K562 (cell line): ENCODE results near the gene LAPTM5. TPM values are rescaled to one million over a fixed set of nuclear protein-coding genes. Genes with fewer than 3 reads are reported as not detected.

ENCODE experiments used
- FOXP1 ChIP-seq: sonication (generic); formaldehyde crosslinking; IDR thresholded peaks from 2 replicates; pipeline ENCODE4 v1.8.0; 2022; ENCODE audit warnings: mild to moderate bottlenecking, missing genetic modification reagents
- GTF2F1 ChIP-seq: IDR thresholded peaks from 2 replicates; pipeline ENCODE4 v1.6.1; 2011; ENCODE audit warnings: low read depth, low read length, improper control_type of control experiment
- HNRNPUL1 ChIP-seq: fragments of 200-400 bp; formaldehyde crosslinking; IDR thresholded peaks from 2 replicates; pipeline ENCODE4 v1.6.1; 2017; ENCODE audit warnings: low read length
- MTF1 ChIP-seq: fragments of 250-450 bp; sonication (Bioruptor Pico); IDR thresholded peaks from 2 replicates; pipeline ENCODE4 v1.9.0; 2021; ENCODE audit warnings: moderate library complexity, mild to moderate bottlenecking, inconsistent platforms, borderline replicate concordance
- PTBP1 ChIP-seq: fragments of 200-400 bp; formaldehyde crosslinking; IDR thresholded peaks from 2 replicates; pipeline ENCODE4 v1.6.1; 2017; ENCODE audit warnings: low read depth, low read length
- PURB ChIP-seq: sonication (generic); formaldehyde crosslinking; IDR thresholded peaks from 2 replicates; pipeline ENCODE4 v1.9.0; 2021; ENCODE audit warnings: low read depth, mild to moderate bottlenecking, missing genetic modification reagents
- SAFB2 ChIP-seq: fragments of 200-400 bp; formaldehyde crosslinking; IDR thresholded peaks from 2 replicates; pipeline ENCODE4 v1.6.1; 2018; ENCODE audit warnings: borderline replicate concordance, low read length, low read depth, moderate library complexity; ENCODE audit not compliant: severe bottlenecking
- SMC3 ChIP-seq: conservative IDR thresholded peaks from 2 replicates; pipeline ENCODE4 v1.6.1; 2011; ENCODE audit warnings: low read depth, low read length, improper control_type of control experiment; ENCODE audit not compliant: insufficient read depth
- SREBF1 ChIP-seq: fragments of 150-350 bp; IDR thresholded peaks from 2 replicates; pipeline ENCODE4 v1.6.1; 2014; ENCODE audit warnings: antibody characterized with exemption, low read depth, low read length, borderline replicate concordance
- ZNF561 ChIP-seq: fragments of 450-650 bp; formaldehyde crosslinking; conservative IDR thresholded peaks from 2 replicates; pipeline ENCODE4 v1.4.0; 2020; ENCODE audit warnings: mild to moderate bottlenecking, moderate library complexity
- polyA plus RNA-seq, 8 experiments: library from polyadenylated mRNA; depleted of rRNA in 4 of 8; stranded (reverse) in 5 of 8; unstranded in 3 of 8; fragments of >200 nt; fragmentation: Nextera tagmentation in 2 of 8; fragmentation: Illumina TruSeq in 1 of 8; extraction: Ambion mirVana in 2 of 8; extraction: Trizol in 1 of 8; gene quantifications; 2 replicates each; pipeline versions ENCODE4 v1.2.1 to v1.2.3, GENCODE V29; 2011 to 2014; ENCODE audit warnings: inconsistent platforms in 1 of 8, missing spikeins in 1 of 8
- total RNA-seq, 7 experiments: library from RNA; depleted of rRNA in 6 of 7; stranded (reverse); fragments of >200 nt in 6 of 7; fragmentation: Illumina TruSeq in 2 of 7; extraction: Trizol in 2 of 7; gene quantifications; 2 replicates each; pipeline versions ENCODE4 v1.2.1 to v1.2.3, GENCODE V29; 2011 to 2021; ENCODE audit warnings: low replicate concordance in 1 of 7
- TF ChIP-seq, protein P1 (sequence below): fragments of 450-650 bp; IDR thresholded peaks from 2 replicates; pipeline ENCODE4 v1.6.1; 2018; ENCODE audit warnings: mild to moderate bottlenecking, low read depth; ENCODE audit not compliant: partially characterized antibody
- TF ChIP-seq, protein P2 (sequence below): sonication (generic); formaldehyde crosslinking; IDR thresholded peaks from 2 replicates; pipeline ENCODE4 v1.8.0; 2022; ENCODE audit warnings: mild to moderate bottlenecking, missing genetic modification reagents, borderline replicate concordance
- TF ChIP-seq, protein P3 (sequence below): fragments of 450-650 bp; IDR thresholded peaks from 2 replicates; pipeline ENCODE4 v1.6.1; 2016; ENCODE audit warnings: borderline replicate concordance
- TF ChIP-seq, protein P4 (sequence below): fragments of 450-650 bp; IDR thresholded peaks from one replicate; pipeline ENCODE4 v1.6.1; 2018; ENCODE audit warnings: mild to moderate bottlenecking, moderate library complexity; ENCODE audit not compliant: partially characterized antibody
- TF ChIP-seq, protein P5 (sequence below): IDR thresholded peaks from 2 replicates; pipeline ENCODE4 v1.6.1; 2014; ENCODE audit warnings: antibody characterized with exemption
- TF ChIP-seq, protein P6 (sequence below): fragments of 250-450 bp; sonication (Bioruptor Pico); IDR thresholded peaks from 2 replicates; pipeline ENCODE4 v1.8.0; 2021; ENCODE audit warnings: borderline replicate concordance, mild to moderate bottlenecking, moderate library complexity; ENCODE audit not compliant: poor library complexity, severe bottlenecking

The LAPTM5 gene
- total and polyA plus RNA-seq, 9 of the 15 experiments (the other 6 are each of a cell fraction or from before 2014, with no cell fraction given) = 2.4 to 47.3 (median 20.3) TPM

DNA sequence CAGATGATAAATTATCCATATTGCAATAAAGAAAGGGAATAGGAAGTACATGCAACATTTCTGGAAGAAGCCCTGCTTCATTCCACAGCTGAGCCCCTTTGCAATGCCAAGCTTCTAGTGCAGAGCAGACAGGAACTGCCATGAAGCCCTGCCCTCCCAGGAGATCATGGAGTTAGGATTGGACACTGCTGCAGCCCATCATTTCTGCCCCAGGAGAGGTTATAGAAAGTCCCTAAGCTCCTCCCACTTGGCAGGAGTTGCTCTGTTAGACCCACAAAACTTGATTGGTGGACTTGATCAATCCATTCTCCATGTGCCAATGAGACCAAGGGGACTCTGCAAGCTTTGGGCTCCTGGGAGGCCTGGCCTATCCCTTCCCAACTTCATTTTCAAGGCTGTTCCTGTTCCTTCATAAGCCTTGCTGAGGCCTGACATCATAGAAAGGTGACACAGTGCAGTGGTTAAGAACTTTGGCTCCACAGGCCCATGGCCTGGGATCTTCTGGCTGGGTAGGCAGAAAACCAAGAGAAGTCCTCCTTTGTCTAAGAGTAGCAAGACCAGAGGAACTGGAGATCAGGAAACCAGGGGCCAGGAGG lies 1.3 kb upstream of the LAPTM5 start (continued):
- TF ChIP-seq, protein P1, sequence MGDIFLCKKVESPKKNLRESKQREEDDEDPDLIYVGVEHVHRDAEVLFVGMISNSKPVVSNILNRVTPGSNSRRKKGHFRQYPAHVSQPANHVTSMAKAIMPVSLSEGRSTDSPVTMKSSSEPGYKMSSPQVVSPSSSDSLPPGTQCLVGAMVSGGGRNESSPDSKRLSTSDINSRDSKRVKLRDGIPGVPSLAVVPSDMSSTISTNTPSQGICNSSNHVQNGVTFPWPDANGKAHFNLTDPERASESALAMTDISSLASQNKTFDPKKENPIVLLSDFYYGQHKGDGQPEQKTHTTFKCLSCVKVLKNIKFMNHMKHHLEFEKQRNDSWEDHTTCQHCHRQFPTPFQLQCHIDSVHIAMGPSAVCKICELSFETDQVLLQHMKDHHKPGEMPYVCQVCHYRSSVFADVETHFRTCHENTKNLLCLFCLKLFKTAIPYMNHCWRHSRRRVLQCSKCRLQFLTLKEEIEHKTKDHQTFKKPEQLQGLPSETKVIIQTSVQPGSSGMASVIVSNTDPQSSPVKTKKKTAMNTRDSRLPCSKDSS = no peak
- TF ChIP-seq, protein P2, sequence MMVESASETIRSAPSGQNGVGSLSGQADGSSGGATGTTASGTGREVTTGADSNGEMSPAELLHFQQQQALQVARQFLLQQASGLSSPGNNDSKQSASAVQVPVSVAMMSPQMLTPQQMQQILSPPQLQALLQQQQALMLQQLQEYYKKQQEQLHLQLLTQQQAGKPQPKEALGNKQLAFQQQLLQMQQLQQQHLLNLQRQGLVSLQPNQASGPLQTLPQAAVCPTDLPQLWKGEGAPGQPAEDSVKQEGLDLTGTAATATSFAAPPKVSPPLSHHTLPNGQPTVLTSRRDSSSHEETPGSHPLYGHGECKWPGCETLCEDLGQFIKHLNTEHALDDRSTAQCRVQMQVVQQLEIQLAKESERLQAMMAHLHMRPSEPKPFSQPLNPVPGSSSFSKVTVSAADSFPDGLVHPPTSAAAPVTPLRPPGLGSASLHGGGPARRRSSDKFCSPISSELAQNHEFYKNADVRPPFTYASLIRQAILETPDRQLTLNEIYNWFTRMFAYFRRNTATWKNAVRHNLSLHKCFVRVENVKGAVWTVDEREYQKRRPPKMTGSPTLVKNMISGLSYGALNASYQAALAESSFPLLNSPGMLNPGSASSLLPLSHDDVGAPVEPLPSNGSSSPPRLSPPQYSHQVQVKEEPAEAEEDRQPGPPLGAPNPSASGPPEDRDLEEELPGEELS (CRISPR knock-in tag) = no peak
- TF ChIP-seq GTF2F1 (no peak), HNRNPUL1 (no peak), SAFB2 (no peak), PURB (CRISPR knock-in tag) (no peak), PTBP1 (no peak), MTF1 (CRISPR knock-in tag) (0 out of 2 replicates have a peak, but pooled peaks have one; percentile 28), SMC3 (no peak), SREBF1 (no peak), FOXP1 (CRISPR knock-in tag) (no peak), ZNF561 (no peak)
- TF ChIP-seq, protein P3, sequence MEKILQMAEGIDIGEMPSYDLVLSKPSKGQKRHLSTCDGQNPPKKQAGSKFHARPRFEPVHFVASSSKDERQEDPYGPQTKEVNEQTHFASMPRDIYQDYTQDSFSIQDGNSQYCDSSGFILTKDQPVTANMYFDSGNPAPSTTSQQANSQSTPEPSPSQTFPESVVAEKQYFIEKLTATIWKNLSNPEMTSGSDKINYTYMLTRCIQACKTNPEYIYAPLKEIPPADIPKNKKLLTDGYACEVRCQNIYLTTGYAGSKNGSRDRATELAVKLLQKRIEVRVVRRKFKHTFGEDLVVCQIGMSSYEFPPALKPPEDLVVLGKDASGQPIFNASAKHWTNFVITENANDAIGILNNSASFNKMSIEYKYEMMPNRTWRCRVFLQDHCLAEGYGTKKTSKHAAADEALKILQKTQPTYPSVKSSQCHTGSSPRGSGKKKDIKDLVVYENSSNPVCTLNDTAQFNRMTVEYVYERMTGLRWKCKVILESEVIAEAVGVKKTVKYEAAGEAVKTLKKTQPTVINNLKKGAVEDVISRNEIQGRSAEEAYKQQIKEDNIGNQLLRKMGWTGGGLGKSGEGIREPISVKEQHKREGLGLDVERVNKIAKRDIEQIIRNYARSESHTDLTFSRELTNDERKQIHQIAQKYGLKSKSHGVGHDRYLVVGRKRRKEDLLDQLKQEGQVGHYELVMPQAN = no peak
- TF ChIP-seq, protein P4, sequence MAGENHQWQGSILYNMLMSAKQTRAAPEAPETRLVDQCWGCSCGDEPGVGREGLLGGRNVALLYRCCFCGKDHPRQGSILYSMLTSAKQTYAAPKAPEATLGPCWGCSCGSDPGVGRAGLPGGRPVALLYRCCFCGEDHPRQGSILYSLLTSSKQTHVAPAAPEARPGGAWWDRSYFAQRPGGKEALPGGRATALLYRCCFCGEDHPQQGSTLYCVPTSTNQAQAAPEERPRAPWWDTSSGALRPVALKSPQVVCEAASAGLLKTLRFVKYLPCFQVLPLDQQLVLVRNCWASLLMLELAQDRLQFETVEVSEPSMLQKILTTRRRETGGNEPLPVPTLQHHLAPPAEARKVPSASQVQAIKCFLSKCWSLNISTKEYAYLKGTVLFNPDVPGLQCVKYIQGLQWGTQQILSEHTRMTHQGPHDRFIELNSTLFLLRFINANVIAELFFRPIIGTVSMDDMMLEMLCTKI = no peak
- TF ChIP-seq, protein P5, sequence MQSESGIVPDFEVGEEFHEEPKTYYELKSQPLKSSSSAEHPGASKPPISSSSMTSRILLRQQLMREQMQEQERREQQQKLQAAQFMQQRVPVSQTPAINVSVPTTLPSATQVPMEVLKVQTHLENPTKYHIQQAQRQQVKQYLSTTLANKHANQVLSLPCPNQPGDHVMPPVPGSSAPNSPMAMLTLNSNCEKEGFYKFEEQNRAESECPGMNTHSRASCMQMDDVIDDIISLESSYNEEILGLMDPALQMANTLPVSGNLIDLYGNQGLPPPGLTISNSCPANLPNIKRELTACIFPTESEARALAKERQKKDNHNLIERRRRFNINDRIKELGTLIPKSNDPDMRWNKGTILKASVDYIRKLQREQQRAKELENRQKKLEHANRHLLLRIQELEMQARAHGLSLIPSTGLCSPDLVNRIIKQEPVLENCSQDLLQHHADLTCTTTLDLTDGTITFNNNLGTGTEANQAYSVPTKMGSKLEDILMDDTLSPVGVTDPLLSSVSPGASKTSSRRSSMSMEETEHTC = no peak
- TF ChIP-seq, protein P6, sequence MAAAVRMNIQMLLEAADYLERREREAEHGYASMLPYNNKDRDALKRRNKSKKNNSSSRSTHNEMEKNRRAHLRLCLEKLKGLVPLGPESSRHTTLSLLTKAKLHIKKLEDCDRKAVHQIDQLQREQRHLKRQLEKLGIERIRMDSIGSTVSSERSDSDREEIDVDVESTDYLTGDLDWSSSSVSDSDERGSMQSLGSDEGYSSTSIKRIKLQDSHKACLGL = no peak
